ENCODE results near the gene TANC2.
"Not testable (repeated sequence)": the region's sequence is repeated elsewhere in the genome, so short reads cannot be mapped to it uniquely, and the experiment has no call there.

- not testable (repeated sequence) for TF ChIP-seq CTCF, POLR2A (IDR thresholded peaks at IDR 0.05)
Observed at GRCh38 chr17:62976643-62977231, 10.7 kb downstream of the TANC2 start.

Measured in breast epithelium (tissue), 3 donors.